ENCODE measurements around the gene UBAC1. TPM values are rescaled to one million over a fixed set of nuclear protein-coding genes. Genes with fewer than 3 reads are reported as not detected.

The UBAC1 gene
- total and polyA plus RNA-seq, 4 donors: 16.2 to 115 (median 16.4) TPM

GRCh38 chr9:135978642-135979546 lies 17.7 kb upstream of the UBAC1 start (continued):
- TF ChIP-seq REST (IDR thresholded peaks at IDR 0.05) (no peak), HNF4G (IDR thresholded peaks at IDR 0.05) (no peak)

- H3K27me3 ChIP-seq (ENCODE audit: control insufficient read depth in 4 of 4, insufficient read depth in 4 of 4, low read length in 3 of 4): no peaks in the 10 kb centered on the region
- TF ChIP-seq ATF3 (IDR thresholded peaks at IDR 0.05) (no peak), RXRA (IDR thresholded peaks at IDR 0.05) (no peak), RAD21 (IDR thresholded peaks at IDR 0.05) (no peak), HNF4G (IDR thresholded peaks at IDR 0.05) (no peak), HNF4A (conservative IDR thresholded peaks at IDR 0.05) (no peak), JUND (IDR thresholded peaks at IDR 0.05) (no peak), EGR1 (IDR thresholded peaks at IDR 0.05; ENCODE audit: low read depth in 2 of 2) (no peak), FOXA1 (IDR thresholded peaks at IDR 0.05) (no peak), REST (IDR thresholded peaks at IDR 0.05) (no peak), SP1 (IDR thresholded peaks at IDR 0.05) (no peak), NR2F2 (IDR thresholded peaks at IDR 0.05) (no peak), GABPA (IDR thresholded peaks at IDR 0.05 in 1 of 2, conservative IDR thresholded peaks at IDR 0.05 in 1 of 2) (no peak), FOXA2 (IDR thresholded peaks at IDR 0.05) (no peak)
- H3K9me3 ChIP-seq (ENCODE audit: control insufficient read depth in 4 of 4, low read length in 3 of 4): no peaks in the 10 kb centered on the region
- H3K27ac ChIP-seq (ENCODE audit: low read depth in 1 of 2, low read length in 2 of 2): no peak overlapping the region
- H3K4me3 ChIP-seq (ENCODE audit: low read depth in 1 of 3, low read length in 3 of 3): no peak overlapping the region
- no peaks in the 10 kb centered on the region for H3K36me3 ChIP-seq (ENCODE audit: control insufficient read depth in 4 of 4, insufficient read depth in 3 of 4, low read depth in 1 of 4, low read length in 3 of 4)
- WGBS: 64% methylated on average over 13 of the region's 13 CpGs
- DNase-seq (ENCODE audit: low spot score): no peak
- no peaks in the 10 kb centered on the region for H3K4me1 ChIP-seq (ENCODE audit: control insufficient read depth in 4 of 4, insufficient read depth in 4 of 4, low read length in 3 of 4)
- no peak overlapping the region for H3K9ac ChIP-seq (ENCODE audit: low read depth in 1 of 2, low read length in 2 of 2)
These were observed 15.8 kb upstream of the UBAC1 start for GRCh38 chr9:135976944-135977343.

Data from liver (tissue), 9 donors.